A673 (cell line): ENCODE measurements around the gene LRRC41.

ENCODE experiments used
- EZH2 ChIP-seq: fragments of 200-600 bp; sonication (generic); IDR thresholded peaks from 2 replicates; pipeline ENCODE4 v1.6.1; 2017; ENCODE audit warnings: borderline replicate concordance, low read depth, mild to moderate bottlenecking, mixed read lengths, antibody characterized with exemption, low read length; ENCODE audit not compliant: poor library complexity, severe bottlenecking
- TF ChIP-seq, protein P1 (sequence below): fragments of 300-800, 200-600 bp; sonication (generic); conservative IDR thresholded peaks from 2 replicates; pipeline ENCODE4 v1.5.1; 2017; ENCODE audit warnings: low read depth, mild to moderate bottlenecking, antibody characterized with exemption, low read length, moderate library complexity, mixed read lengths

DNA sequence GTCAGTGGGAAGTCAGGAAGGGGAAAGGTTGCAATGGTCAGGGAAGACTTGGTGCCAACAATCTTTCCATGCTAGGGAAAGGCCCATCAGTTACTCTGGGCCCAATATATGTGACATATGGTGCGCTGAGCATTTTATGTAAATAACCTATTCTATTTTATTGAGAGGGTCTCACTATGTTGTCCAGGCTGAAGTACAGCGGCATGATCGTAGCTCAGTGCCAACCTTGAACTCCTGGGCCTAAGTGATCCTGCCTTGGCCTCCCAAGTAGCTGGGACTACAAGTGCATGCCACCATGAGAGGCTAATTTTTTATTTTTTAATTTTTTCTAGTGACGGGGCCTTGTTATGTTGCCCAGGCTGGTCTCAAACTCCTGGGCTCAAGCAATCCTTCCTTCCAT is 6.9 kb upstream of the LRRC41 start:
- TF ChIP-seq, protein P1, sequence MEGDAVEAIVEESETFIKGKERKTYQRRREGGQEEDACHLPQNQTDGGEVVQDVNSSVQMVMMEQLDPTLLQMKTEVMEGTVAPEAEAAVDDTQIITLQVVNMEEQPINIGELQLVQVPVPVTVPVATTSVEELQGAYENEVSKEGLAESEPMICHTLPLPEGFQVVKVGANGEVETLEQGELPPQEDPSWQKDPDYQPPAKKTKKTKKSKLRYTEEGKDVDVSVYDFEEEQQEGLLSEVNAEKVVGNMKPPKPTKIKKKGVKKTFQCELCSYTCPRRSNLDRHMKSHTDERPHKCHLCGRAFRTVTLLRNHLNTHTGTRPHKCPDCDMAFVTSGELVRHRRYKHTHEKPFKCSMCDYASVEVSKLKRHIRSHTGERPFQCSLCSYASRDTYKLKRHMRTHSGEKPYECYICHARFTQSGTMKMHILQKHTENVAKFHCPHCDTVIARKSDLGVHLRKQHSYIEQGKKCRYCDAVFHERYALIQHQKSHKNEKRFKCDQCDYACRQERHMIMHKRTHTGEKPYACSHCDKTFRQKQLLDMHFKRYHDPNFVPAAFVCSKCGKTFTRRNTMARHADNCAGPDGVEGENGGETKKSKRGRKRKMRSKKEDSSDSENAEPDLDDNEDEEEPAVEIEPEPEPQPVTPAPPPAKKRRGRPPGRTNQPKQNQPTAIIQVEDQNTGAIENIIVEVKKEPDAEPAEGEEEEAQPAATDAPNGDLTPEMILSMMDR, result no peak
- TF ChIP-seq EZH2, result no peak
